NOMO-1 treated with dmso at 0.1 percent for 144 hours (cell line): ENCODE data around the gene PTCD3.
A peak's percentile ranks its signal among the peaks of the same experiment; 100 is the strongest.

Experiments used
- DNase-seq: peaks from one replicate; lab custom pipeline; 2025; ENCODE audit not compliant: unreplicated experiment; lab: John Stamatoyannopoulos, UW

PTCD3 gene

DNA sequence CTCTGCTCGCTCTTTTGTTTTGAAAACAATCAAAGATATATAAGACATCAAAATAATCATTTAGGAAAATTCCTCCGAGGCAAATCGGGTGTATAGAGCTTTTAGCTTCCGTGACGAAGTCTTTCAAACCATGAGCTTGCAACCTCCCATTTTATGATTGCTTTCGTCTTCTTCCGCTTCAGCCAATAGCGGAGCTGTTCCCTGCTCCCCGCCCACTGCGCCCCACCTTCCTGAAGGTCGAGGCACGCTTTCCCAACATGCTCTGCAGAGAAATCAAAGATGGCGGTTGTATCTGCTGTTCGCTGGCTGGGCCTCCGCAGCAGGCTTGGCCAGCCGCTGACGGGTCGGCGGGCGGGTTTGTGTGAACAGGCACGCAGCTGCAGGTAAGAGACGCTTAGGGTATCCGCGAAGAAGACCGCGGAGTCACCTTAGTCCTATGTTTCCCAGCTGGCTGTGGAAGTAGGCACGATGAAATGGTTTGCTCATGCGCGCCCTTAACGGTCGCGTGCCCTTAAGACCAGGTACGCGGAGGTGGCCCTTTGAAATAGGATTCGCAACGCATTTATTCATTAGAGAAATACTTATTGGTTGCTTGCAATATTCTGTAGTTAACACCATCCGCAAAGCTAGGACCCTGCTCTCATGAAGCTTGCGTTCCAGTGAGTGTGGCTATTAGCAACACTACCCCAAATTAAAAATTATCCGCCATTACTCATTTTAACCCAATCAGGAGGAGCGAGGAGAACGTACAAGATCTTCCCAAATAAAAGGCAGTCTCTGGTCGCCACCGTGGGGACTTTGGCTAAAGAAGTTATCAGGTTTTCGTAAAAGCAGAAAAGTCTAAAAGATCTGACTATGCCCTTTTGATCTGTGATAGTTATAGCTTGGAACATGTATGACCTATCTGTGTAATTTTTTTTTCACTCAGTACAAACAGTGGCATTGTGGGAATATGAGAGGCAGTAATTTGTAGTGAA lies at the start of gene PTCD3:
Gene PTCD3 (plus strand): TSS at position 267 of the 977 bp plus-strand sequence. CDS start 13 bp downstream, at position 280.
- peak; percentile 96 for DNase-seq

- DNase-seq, result no peak
Measured at GRCh38 chr2:86056590-86057331, 49.3 kb upstream of the PTCD3 start.

- DNase-seq, result no peak
Measured at GRCh38 chr2:86062043-86062442, 44.0 kb upstream of the PTCD3 start.

GRCh38 chr2:86064006-86064405 lies 42.0 kb upstream of the PTCD3 start:
- no peak for DNase-seq

GRCh38 chr2:86065512-86065911 lies 40.5 kb upstream of the PTCD3 start:
- DNase-seq, result no peak

DNA sequence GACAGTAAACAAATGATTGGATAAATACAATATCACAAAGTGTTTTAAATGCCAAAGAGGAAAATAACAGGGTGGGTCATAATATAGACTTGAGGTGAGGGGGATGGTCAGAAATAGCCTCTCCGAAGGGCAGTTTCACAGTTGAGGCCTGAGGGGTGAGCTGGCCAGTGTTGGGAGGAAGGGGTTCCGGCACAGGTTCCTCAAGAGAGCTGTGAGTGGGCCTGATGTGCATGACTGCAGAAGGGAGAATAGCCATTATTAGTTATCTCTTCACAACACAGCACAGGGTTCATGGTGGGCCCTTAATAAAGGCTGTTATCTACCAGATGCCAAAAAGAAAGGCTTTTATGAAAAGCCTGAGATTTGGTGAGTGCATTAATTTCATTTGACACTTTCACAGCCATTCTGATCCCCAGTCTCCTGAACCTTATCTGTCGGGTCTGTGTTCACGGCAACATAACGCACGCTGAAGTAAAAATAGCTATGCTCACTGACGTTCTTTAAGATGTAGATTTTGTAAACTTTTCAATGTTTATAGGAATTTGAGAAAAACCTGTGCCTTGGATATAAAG lies 39.9 kb upstream of the PTCD3 start:
- DNase-seq, result no peak

GRCh38 chr2:86066915-86067314 lies 39.1 kb upstream of the PTCD3 start:
- DNase-seq, result no peak

DNA sequence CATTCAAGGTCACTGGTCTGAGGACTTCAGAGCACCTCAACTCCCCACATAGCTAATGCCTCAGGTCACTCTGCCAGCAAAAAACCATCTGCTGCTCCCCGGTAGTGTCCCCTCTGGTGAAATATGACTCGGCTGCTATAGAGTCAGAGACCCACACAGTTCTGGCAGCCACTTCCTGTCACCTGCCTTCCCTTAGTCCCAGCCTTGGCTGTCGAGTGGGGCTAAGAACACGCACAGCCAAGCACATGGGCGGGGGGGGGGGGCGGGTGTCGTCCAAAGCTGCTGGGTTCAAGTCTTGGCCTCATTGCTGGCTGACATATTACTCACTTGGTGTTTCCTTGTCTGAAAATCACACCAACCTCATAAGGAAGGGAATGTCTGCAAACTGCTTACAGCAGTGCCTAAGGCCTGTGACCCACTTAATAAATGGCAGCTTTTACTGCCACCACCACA lies 37.9 kb upstream of the PTCD3 start:
- no peak for DNase-seq

DNA sequence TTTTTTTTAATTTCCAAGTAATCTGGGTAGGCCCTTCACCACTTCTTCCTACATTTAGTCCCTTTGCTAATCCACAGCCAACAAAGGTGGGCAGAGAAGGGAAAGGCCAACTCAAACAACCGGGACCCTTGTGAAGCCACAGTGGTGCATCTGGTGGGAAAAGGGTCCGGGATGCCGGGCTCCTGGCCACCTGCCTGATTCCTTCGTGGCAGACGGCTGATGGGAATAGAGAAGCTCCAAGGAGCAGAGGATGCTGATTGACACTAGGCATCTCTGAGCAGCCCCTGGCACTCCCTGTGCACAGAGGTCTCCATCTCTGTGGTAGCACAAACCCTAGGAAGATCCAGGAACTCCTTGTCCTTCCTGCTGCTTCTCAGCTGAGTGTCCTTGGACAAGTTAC lies 37.4 kb upstream of the PTCD3 start:
- DNase-seq, result no peak

DNA sequence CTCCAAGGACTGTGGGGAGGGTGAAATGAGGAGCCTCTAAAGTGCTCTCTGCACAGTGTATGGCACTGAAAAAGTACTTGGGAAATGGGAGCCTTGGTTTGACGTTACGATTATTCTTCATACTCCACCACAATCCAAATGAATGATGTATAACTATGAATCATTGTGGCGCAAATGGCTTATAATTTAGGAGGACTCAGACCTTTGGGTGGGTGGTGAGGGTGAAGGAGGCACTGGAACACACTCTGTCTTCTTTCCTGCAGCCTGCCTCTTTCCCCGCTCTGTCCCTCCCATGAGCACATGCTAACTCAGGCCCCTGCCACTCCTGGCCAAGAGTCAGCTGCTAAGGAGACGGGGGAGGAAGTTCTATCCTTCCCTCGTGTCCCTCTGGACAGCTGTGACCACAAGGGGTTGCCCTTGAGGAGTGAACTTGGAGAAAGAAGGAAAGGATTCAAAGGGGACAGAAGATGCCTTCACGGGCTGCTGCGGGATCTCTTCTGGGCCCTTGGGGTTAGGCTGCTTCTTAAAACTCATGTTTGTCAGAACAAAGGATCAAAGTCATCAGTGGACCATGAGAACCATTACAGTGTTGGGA lies 36.8 kb upstream of the PTCD3 start:
- no peak for DNase-seq

DNA sequence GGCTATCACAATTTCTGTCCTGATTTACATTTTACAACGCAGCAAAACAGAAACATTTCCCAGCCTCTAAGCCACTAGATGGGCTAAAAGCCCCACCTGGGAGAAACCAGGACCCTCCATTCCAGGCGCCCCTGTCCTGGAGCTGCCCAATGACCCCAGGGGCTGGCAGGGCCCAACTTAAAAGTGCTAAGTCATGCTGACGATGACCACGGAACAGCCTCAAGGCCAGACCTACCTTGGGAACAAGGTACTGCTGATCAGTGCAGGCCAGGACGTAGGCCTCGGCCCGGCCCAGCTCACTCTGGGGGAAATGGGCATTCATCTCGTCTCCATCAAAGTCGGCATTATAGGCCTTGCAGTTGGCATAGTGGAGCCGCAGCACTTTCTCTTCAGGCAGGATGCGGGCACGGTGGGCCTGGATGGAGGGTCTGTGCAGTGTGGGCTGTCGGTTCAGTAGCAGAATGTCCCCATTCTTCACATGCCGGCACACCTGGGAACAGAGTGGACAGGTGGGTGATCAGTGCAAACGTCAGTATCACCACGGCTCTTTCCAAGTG lies 36.2 kb upstream of the PTCD3 start:
- no peak for DNase-seq

GRCh38 chr2:86070868-86071267 lies 35.2 kb upstream of the PTCD3 start:
- DNase-seq, result no peak

GRCh38 chr2:86072271-86072858 lies 33.7 kb upstream of the PTCD3 start:
- peak; percentile 3 for DNase-seq

- DNase-seq, result no peak
Measured at GRCh38 chr2:86073225-86073624, 32.8 kb upstream of the PTCD3 start.

DNA sequence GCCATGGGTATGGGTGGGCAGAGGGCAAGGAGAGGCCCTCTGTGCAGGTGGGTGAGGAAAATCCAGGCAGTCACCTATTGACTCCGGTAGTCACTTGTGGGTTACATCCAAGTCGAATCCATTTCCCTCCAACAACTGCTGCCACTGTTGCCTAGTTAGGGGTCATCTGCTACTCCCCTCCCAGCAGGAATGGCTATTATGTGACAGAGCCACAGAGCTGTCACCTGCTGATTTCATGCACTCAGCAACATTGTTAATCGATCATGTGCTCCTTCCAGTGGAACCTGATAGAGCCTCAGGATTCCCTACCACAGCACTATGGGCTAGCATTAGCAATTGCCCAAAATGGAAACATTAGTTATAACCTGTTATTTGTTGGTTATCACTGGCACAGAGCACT lies 31.8 kb upstream of the PTCD3 start:
- DNase-seq, result no peak

- DNase-seq, result no peak
Measured at GRCh38 chr2:86074811-86075210, 31.2 kb upstream of the PTCD3 start.

DNA sequence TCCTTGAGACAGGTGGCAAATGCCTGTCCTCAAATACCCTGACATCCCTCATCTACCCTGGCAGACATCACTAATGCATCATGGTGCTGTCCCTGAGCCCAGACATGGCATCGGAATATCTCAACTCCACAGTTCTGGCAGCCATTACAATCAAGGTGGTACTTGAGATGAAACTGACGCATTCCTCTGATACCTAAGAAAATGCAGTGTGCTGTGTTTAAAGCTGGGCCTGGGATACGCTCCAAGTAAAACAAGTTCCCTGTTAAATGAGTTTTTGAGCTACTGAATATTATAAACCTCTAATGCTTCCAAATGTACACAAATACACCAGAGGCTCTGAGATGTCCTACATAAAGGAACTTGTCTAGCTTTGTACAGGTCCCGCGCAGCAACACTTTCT lies 30.1 kb upstream of the PTCD3 start:
- DNase-seq, result no peak

DNA sequence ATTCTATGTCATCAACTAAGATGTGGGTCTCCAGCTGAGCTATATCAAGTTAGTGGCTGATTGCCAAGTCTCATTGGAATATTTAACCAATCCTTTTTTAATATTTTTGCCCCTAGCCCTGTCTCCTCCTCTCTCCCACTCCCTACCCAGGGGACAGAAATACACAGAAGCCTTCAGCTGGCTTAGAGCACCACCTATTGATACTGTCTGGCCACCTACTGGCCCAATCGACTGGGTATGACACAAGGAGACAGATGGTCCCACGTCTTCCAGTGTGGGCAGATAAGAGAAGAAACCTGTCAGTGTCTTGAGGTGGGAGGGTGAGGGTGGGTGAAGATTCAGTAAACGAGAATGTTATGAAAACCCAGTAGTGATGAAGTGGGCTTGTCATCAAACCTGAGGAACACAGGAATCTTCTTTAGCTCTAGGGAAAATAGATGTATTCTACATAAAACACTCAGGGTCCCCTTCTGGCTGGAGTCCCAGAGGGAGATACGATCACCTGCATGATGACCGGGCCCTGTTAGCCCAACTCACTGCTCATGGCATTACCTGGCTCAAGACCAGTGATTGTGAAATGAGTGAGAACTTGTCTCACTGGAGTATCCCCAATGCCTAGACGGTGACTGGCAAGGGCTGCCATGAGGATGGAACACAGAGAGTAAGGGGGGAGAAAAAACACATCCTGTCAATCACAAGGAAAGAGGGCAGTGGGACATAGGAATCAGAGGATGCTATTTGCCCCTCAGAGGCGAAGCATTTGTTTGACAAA lies 27.1 kb upstream of the PTCD3 start:
- DNase-seq, result no peak

DNA sequence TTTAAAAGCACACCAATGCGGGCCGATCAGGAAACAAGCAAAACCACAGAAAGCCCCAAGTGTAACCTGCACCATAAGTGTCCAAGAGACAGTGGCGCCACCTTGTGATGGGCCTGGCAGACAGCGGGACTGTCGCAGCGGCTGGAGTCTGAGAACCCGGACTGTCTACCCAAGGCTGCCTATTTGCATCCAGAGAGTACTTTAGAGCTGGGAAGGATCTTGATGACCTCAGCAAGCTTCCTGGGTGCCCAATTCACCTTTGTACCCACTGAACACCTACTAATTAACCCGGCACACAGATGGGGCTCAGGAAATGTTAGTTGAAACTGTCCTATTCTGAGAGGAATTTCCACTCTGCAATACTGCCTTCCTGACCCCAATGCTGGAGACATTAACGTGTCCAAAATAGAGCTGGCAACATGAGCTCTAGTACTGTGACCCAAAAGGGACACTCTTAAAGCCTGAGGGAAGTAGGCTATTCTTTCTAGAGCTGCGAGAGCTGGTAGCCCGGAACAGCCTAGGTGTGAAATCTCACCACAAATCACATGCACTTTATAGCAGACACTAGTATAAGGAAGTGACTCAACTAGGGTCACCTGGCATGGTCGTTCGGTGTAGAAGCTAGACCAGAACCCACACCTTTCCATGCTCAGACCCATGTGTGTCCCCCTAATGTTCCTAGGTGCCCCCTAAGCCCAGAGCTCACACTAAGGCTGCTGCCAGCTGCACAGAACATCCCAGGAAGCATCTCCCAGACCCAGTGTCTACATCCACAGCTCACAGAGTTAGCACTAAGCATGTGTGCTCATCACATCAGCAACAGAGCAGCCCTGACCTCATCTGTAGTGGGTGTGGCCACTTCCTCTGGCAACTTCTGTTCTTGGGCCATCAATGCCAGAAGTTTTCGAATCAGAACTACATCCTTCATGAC lies 25.8 kb upstream of the PTCD3 start:
- peak; percentile 10 for DNase-seq
